Neural crest cell (in vitro differentiated cells): Measurements from ENCODE around the gene LPP. TPM values are rescaled to one million over a fixed set of nuclear protein-coding genes. Genes with fewer than 3 reads are reported as not detected.

Source experiments
- DNase-seq: peaks from one replicate; pipeline ENCODE4 v3.0.0; 2021; ENCODE audit warnings: low read depth, mixed read lengths, low spot score
- H3K27ac Mint-ChIP-seq: one replicate; pipeline ENCODE4 v1.8.0; 2021; ENCODE audit warnings: mild to moderate bottlenecking, mixed read lengths; ENCODE audit not compliant: unreplicated experiment
- H3K27me3 Mint-ChIP-seq: 2 replicates; pipeline ENCODE4 v1.8.0; 2021; ENCODE audit warnings: low read depth, mild to moderate bottlenecking, mixed read lengths
- H3K36me3 Mint-ChIP-seq: 2 replicates; pipeline ENCODE4 v1.8.0; 2021; ENCODE audit warnings: low read depth, mild to moderate bottlenecking, mixed read lengths
- H3K4me1 Mint-ChIP-seq: 2 replicates; pipeline ENCODE4 v1.8.0; 2021; ENCODE audit warnings: mixed read lengths
- H3K4me3 Mint-ChIP-seq: one replicate; pipeline ENCODE4 v1.8.0; 2021; ENCODE audit warnings: mild to moderate bottlenecking, mixed read lengths
- H3K9me3 Mint-ChIP-seq: 2 replicates; pipeline ENCODE4 v1.8.0; 2021; ENCODE audit warnings: mixed read lengths
- total RNA-seq: library from RNA; stranded (reverse); gene quantifications from 2 replicates; pipeline ENCODE4 v1.2.1, GENCODE V29; 2021
- TF ChIP-seq, protein P1 (sequence below): fragments of 200-600 bp; sonication (generic); conservative IDR thresholded peaks from 2 replicates; pipeline ENCODE4 v1.5.0; 2021; ENCODE audit warnings: antibody characterized with exemption, mild to moderate bottlenecking

Gene LPP
- total RNA-seq, 1 donor from 2014 or later = 38.7 TPM

- H3K27me3 Mint-ChIP-seq = no peaks in the 10 kb centered on the region
- no peak overlapping the region for H3K27ac Mint-ChIP-seq
- peaks cover 23% of the 10 kb centered on the region for H3K36me3 Mint-ChIP-seq
- peaks cover 15% of the 10 kb centered on the region for H3K9me3 Mint-ChIP-seq
- no peaks in the 10 kb centered on the region for H3K4me1 Mint-ChIP-seq
- no peak for DNase-seq
- H3K4me3 Mint-ChIP-seq = no peak overlapping the region
- TF ChIP-seq, protein P1, sequence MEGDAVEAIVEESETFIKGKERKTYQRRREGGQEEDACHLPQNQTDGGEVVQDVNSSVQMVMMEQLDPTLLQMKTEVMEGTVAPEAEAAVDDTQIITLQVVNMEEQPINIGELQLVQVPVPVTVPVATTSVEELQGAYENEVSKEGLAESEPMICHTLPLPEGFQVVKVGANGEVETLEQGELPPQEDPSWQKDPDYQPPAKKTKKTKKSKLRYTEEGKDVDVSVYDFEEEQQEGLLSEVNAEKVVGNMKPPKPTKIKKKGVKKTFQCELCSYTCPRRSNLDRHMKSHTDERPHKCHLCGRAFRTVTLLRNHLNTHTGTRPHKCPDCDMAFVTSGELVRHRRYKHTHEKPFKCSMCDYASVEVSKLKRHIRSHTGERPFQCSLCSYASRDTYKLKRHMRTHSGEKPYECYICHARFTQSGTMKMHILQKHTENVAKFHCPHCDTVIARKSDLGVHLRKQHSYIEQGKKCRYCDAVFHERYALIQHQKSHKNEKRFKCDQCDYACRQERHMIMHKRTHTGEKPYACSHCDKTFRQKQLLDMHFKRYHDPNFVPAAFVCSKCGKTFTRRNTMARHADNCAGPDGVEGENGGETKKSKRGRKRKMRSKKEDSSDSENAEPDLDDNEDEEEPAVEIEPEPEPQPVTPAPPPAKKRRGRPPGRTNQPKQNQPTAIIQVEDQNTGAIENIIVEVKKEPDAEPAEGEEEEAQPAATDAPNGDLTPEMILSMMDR = no peak
Observed at GRCh38 chr3:188812198-188812597, 658.2 kb downstream of the LPP start.

GRCh38 chr3:188814581-188814980 lies 660.6 kb downstream of the LPP start:
- DNase-seq = no peak
- Mint-ChIP-seq H3K4me1 (no peaks in the 10 kb centered on the region), H3K27ac (no peak overlapping the region), H3K36me3 (peaks cover 4% of the 10 kb centered on the region), H3K27me3 (no peaks in the 10 kb centered on the region), H3K4me3 (no peak overlapping the region), H3K9me3 (no peaks in the 10 kb centered on the region)
- TF ChIP-seq, protein P1 = no peak

DNA sequence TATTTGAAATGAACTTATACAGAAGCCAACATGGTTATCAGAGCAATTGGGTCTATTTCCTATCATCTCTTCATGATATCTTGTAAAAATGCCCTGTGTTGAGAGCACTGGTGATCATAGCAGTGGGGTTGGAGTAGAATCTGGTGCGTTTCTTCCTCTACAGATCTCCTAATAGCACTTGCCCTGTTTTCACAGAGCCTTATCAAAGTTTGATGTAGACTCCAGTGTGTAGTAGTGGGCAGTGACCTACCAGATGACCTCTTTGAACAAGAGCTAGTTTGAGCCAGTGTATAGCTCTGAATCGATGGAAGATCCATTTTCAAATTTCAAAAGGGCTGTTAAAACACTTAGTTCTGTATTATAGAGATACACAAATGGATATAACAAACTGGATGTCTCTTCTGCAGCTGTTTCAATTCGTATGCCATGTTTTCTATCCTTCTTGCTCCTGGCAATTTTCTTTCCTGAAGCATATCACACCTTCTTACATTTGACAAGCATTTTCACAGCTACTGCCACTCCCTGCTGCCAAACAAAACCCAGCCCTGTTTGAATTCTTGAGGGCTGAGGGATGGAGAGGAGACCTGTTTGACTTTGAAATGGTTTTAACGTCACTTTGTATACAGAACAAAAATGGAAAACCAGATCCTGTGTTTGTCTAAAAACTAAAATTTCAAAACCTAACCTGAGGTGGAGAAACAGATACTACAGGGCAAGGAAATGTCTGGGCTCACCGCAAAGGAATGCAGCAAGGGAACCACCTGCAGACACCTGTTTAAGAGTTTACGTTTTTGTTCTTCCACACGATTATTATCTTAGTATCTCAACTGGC lies 663.4 kb downstream of the LPP start:
- Mint-ChIP-seq H3K4me3 (no peak overlapping the region), H3K9me3 (no peaks in the 10 kb centered on the region), H3K36me3 (no peaks in the 10 kb centered on the region), H3K4me1 (no peaks in the 10 kb centered on the region), H3K27me3 (no peaks in the 10 kb centered on the region), H3K27ac (no peak overlapping the region)
- TF ChIP-seq, protein P1 = no peak
- no peak for DNase-seq

DNA sequence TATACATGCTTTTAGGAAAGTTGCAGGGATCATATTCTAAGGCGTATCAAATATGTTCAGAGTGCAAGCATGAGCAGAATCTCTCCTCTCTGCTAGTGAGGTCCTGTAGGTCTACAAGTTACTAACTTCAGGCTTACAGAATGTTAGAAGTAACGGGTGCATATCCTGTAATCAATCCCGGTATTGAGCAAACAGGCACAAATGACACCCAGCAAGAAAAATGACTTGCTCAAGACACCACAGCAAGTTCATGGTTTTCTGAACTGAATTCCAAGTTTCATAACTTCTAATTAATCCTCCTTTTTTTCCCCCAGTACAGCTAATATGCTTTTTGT lies 663.9 kb downstream of the LPP start:
- TF ChIP-seq, protein P1 = no peak
- H3K27ac Mint-ChIP-seq = no peak overlapping the region
- no peaks in the 10 kb centered on the region for H3K4me1 Mint-ChIP-seq
- H3K27me3 Mint-ChIP-seq = no peaks in the 10 kb centered on the region
- no peaks in the 10 kb centered on the region for H3K9me3 Mint-ChIP-seq
- no peak overlapping the region for H3K4me3 Mint-ChIP-seq
- DNase-seq = no peak
- no peaks in the 10 kb centered on the region for H3K36me3 Mint-ChIP-seq

- Mint-ChIP-seq H3K27ac (no peak overlapping the region), H3K9me3 (no peaks in the 10 kb centered on the region), H3K36me3 (no peaks in the 10 kb centered on the region), H3K27me3 (no peaks in the 10 kb centered on the region), H3K4me1 (no peaks in the 10 kb centered on the region), H3K4me3 (no peak overlapping the region)
- DNase-seq = no peak
- TF ChIP-seq, protein P1 = no peak
Observed at GRCh38 chr3:188818282-188818681, 664.3 kb downstream of the LPP start.
